NOMO-1 treated with DMSO at 0.1 percent for 48 hours (cell line): ENCODE data around the gene FGR.

Experiments used
- DNase-seq: peaks from one replicate; lab custom pipeline; 2025; ENCODE audit not compliant: unreplicated experiment; lab: John Stamatoyannopoulos, UW

FGR gene

DNA sequence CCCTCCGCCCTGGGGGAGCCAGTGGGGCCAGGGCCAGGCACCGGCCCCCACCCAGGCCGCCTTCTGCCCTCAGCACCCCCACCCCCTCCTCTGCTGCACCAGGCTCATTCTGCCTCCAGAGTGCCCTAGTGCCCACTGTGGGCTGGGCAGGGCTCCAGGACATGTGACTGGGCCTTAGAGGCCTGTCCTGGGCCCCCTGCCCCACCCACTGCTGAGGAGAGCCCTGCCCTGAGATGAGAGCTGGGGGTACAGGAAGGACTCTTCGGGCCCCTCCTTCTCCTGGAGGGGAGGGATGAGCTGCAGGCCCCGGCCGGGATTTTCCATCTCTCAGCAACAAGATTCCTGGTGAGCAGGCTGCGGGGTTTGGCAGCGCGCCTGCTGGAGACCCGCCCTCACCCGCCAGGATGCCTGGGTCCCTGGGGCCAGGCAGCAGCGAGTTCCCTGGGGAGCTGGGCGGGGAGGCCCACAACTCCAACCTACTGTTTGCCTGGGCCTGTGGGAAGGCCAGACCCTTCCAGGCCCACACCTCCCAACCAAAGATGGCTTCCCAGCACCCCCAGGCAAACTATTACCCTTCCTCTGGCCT lies 45.1 kb downstream of the FGR start:
- DNase-seq: no peak

DNA sequence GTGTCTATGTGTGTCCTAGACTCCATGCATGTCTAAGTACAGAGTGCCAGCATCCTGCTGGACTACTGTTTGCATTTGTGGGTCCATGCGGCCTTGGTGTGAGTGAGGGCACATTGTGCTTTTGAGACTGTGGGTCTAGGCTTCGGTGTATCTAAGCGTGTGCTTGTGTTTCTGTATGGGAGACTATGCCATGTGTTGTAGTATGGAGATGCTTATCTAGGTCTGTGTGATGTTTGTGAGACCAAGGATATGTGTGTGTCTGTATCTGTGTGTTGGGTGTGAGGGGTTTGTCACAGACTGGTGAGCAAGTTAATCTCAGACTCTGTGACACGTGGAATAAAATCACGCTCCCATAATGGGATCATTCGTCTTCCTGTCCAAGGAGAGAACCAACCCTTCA lies 45.5 kb downstream of the FGR start:
- no peak for DNase-seq

DNA sequence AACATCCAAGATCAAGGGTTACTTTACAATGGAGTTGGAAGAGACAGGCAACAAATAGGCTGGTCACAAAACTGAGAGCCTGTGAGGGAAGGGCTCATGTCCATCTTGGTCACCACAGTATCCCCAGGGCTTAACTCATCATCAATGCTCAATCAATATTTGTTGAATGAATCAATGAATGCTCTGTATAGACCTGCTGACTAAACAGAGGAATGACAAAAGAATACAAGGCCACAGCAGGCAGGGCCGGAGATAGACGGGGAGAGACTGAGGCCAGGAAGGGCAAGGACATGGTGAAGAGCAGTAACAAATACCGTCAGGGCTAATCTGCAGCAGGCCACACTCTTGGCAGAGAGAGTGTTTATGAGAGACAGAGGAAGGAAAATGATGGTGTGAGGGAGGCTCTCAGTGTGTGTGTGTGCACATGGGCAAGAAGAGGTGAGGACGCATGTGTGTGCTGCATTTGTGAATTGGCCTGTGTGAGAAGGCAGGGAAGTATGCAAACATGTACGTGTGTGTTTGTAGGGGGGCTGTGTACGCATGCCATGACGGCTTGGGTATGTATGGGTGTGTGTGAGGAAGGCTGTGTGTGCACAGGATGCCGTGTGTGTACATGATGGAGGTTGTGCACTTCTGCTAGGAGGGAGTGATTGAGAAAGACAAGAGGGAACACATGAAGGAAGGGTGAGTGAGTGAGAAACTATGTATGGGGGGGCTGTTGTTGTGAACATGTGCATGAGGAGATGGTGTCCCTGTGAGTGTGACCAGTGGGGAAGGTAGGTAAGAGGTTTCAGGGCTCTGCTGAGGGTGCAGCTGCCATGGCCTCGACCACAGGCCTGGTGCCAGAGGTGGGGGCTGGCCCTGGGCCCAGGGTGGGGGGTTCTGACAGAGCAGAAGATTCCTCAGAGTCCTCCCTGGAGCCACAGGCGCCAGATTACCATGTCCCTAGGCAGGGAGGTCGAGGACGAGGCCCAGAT lies 46.4 kb downstream of the FGR start:
- DNase-seq: no peak

DNA sequence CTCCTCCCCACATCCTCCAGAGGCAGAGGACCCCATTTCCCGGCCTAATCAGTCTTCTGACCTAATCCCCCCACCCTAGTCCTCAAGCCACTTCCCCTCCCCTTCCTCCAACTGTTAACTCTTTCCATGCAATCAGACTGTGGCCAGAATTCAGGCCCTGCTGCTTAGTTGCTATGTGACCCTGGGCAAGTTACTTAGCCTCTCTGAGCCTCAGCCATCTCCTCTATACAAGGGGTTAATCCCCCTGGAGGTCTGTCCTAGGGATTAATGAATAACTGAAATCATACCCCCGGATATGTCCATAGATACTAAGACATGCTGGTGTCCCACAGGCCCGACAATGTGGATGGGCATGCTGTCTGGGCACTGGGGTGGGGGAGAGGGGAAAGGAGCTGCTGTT lies 49.3 kb downstream of the FGR start:
- DNase-seq: no peak

DNA sequence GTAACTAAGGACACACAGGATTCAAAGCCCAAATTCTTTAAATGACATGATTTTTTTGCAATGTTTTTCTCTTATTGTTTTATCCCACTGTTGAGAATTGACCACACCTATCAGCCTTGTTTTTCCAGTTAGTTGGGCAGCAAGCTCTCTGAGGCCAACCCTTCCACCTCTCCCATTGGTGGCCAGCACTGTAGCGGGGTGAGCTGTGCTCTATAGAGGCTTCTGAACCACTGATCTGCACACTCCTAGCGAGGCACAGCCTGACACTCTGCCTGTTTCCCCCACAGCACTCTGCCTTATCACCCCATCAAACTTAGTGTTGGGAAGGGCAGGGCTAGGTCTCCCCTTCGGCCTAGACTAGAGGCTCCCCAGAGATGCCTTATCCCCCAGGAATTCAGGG lies 50.5 kb downstream of the FGR start:
- DNase-seq: no peak

DNA sequence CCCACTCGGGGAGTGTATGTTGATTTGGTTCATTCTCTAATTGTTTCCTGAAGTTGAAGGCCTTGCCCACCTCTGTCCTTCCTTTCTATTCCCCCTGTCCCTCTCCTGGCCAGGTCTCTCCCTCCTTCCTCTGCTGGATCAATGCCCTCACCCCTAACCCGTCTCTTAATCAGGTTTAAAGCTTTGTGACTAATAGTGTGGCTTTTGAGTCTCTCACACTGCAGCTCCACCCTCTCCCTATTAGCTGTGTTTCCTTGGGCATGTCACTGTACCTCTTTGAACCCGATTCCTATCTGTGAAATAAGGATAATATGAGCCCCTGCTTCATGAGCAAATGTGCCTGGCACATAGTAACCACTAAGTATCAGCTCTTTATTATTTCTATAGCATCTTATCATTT lies 51.5 kb downstream of the FGR start:
- no peak for DNase-seq

DNA sequence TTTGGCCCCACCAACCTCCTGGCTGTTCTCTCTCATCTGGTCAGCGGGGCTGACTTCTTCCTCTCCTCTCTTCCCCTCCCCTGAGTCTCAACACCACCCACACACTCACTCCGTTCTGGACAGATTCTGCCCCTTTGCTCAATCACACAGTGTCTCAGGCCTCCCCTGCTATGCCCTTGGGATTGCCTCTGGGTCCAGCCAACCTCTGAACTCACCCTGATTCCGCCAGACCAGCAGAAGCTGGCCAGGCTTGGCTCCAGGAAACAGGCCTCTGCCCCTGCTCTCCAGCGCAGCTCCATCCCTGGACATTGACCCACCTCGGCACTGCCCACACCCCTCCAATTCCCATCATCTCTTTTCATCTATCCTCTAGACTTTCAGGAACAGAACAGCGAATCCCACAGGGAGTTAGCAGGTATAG lies 53.2 kb downstream of the FGR start:
- DNase-seq: no peak

DNA sequence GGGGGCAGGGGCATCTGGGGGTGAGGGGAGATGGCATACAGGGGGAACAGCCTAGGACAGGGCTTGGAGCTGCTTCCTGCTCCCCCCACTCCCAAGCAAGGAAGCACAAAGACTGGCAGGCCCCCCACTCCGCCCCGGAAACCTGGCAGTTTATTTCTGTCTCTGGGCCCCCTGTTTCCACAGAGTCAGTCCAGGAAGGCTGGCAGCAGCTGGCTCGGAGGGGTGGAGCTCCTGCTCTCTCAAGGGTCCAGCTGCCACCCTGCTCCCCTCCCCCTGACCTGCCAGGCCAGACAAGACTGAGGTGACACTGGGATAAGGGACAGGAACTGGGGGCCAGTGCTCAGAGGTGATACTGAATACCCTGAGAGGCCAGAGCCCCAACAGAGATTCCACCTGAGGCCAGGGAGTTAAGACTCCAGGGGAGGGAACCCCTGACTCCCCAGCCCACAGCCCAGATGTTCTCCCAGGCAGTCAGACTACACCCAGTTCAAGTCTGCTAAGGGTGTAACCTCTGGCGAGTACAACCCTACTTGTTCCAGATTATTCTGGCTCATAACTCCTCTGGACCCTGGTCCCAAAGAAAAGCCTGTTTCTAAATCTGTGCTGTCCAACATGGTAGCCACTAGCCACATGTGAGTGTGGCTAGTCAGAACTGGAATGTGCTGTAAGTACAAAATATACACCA lies 57.3 kb downstream of the FGR start:
- no peak for DNase-seq

DNA sequence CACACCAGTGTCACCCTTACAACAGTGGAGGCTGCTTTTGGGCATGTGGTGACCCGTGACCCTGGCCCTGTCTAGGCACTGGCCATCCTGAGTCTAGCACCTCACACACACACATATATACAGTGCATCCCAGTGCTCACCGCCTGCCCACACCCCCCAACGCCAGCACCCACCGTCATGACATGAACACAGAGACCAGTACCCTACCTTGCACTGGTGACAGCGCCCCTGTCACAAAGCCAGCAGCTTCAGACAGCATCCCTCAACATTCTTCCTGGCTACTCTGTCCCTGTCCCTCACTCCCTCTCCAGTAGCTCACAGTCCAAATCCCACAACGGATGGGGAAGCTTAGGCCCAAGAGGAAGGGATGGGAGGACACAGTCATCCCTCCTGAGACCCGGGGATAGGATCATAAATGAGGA lies 58.2 kb downstream of the FGR start:
- no peak for DNase-seq

DNA sequence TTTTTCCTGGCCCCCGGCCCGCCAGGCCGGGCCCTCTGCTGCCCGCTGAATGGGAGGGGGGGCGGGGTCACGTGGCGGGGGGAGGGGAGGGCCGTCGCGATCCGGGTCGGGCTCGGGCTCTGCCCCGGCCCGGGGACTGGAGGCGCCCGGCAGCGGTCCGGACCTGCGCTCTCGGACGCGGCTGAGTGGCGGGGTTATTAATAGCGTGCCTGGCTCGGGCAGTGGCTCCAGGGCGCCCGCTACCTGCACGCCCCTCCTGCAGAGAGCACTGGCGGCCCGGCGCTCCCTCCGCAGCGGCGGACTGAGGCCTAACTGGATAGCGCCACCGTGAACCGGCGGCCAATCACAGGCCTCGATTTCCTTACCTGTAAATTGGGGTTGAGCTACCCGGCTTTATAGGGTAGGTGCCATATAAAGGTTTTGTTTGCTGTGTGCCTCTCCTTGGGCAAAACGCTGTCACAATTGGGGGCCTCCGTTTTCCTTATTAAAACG lies 59.1 kb downstream of the FGR start:
- no peak for DNase-seq

DNA sequence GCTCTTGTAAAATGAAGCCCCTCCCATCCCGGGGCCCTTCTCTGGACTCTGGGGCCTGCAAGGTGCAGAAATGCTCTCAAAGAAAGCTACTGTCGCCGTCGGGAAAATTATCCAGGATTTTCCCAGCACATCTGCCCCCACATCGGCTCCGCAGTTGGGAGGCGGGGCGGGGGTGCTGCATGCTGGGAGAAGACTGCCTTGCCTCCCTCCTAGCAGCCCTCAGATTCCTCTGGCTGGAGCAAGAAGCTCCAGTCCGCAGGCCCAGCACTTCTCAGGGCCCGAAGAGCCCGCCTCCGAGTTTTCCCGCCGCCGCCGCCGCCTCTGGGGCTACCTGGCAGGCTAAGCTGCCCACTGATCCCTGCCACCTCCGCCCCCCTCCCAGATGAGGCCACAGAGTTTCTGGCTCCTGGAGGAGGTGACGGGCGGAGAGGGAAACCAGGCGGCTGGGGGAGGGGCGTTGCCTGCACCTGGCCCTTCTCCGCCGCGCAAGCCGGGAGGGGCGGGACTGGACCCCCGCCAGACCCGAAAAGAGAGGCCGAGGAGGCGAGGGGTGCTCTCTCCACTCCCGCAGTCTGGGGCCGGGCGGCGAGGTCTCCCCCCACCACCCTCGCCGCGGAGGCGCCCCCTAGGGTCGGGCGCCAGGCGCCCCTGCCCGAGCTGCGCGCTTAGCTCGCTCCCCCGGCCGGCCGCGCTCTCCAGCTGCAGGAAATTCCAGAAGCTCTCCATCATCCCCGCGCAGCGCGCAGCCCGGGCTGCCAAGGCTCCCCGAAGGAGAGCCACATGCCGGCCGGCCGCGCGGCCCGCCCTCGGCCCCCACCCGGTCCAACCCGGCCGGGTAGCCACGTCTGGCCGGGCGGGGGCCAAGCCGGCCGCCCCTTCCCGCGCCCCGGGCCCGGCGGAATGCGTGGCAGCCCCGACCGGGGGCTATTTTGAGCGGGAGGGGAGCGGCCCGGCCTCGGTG lies 59.8 kb downstream of the FGR start:
- no peak for DNase-seq

DNA sequence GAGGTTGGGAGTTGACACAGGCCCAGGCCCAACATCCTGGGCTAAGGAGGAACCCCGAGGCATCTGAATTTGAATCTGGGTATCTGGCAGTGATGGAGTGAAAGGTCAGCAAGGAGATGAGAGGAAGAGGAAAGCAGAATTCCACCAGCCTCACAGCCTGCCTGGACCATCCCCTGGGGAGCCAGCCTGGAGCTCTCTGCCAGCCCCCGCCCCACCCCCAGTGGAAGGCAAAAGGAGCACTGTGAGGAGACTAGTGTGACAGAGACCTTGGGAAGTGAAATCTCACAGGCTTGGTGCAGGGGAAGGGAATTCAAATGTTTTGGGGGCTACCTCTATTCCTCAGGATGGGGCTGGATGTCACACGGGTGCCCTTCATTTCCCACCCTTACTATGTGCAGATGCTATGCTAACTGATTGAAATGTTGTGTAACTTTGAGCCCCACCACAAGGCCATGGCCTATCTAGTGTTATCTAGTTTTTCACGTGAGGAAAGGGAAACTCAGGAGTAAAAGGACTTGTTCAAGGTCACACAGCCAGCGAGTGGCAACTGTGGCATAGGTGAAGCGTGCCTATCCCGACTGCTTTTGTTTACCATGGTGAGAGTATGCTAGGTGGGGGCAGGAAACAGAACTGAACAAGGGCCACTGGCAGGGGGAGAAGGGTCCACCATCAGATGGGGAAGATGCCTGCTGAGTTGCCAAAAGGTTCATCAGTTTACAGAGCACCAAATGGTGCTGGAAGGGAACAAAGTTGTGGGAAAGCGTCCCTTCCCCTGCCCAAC lies 60.8 kb downstream of the FGR start:
- DNase-seq: no peak

DNA sequence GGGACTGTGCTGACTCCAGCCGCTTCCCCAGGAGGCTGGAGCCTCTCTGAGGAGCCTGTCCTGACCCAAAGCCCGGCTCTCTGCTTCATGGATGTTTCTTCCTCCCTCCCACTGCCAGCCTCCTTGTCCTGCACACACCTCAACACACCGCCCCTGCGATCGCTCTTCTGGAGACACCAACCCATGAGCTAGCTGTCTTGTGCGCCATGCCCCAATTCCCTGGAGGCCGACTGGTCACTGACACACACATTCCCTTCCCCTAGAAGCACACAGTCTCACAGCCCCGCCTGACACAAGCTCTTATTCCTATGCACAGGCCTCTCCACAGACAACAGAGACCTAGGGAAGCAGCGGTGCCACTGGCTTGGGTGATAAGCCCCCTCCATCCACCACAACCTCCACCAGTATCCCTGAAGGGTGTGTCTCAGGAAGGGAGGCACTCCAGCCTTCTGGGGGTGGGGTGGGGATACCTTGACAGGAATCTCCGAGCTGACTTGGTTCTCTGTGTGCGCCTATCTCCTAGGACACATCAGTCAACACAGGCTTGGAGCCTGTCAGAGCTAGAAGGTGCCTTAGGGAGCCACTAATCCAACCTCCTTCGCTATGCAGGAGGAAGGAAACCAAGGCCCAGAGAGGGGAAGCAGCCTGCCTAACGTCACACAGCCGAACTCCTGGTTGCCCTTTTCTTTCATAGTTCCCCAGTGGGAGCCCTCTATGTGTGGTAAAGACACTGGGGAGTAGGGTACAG lies 62.1 kb downstream of the FGR start:
- DNase-seq: no peak

DNA sequence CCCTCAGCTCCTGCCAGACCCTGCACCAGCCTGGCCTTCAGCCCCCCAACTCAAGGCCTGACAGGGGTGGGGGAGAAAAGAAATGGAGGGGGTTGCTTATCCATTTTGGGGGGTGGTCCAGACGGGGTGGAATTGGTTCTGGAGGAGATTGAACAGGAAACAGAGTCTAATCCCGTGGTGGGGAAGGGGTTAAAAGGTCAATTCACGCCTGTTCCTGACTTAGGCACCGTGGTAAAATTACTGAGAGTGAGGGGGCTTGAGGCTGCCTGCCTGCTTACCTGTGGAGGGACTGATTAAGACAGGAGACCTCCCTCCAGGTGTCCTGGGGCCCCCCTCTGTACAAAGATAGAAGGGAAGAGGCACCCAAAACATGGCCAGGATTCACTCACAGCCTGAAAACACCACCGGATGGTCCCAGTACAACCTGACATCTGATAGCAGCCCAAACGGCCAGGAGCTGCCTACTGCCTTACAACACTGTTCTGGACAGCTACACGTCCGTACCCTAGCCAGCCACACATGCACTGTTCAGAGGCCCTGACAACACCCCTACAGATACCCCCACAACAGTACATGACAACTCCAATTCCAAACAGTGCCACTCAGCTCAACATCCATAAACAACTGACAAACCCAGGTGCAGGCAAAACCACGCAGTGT lies 62.8 kb downstream of the FGR start:
- no peak for DNase-seq

DNA sequence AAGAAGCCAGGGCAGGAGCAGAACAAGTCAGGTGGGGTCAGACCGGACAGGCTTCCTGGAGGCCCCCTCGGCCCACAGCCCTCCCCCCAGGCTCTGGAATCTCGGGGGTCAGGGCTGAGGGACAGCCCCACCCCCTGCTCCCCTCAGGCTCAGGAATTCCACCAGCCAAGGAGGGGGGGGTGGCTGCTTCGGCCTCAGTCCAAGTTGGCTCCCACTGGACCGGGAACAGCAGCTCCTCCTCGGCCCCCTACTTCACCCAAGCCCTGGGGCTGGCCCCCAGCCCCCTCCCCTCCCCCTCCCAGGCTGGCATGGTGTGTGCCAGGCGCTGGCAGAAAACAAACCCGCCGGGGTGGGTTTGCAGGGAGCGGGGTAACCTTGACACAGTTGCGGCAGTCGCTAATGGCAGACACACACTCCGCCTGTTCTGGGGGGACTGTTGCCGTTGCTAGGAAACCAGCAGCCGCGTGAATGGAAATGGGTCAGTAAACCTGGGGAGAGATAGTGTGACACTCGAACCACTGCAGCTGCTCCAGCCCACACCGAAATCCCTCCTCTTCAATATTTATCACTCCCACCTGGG lies 63.5 kb downstream of the FGR start:
- no peak for DNase-seq

DNA sequence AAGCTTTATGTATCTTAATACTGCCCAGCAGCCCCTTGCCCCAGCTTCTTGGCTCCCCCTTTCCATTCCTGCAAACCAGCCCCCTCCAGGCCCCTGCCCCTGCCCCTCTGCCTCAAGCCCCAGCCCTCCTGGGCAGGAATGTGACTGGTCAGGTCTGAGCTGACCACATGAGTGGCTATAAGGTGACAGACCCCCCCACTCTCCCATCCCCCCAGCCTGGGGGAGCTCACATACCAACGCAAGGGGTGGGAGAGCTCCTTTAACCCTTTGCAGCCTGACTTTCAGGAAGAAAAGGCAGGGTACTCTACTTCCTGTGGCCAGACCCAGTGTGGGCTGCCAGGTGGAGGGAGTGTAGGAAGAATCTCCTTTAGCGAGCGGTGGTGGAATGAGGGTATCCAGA lies 64.2 kb downstream of the FGR start:
- no peak for DNase-seq

DNA sequence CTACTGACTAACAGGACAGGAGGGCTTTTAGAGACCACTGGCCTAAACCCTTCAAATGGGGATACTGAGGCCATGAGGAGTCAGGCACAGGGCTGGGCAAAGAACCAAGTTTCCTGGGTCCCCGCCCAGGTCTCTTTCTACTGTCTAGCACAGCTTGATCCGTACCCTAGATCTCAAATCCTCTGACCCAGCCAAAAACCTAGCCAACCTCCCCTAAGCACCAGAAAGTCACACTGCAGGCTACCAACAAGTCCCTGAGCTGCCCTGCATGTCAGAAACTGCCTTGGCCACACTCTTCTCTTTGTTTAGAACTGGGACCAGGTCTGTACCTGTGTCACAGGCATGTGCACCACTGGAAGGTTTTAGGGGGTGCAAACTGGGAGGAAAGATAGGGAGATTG lies 64.6 kb downstream of the FGR start:
- no peak for DNase-seq
